Heart left ventricle (tissue), 13 donors: ENCODE data around the gene FER.

ENCODE experiments used
- CTCF ChIP-seq, 12 donors: fragments of 200-600 bp; sonication (generic) in 4 of 12; IDR thresholded peaks; one replicate each; pipeline versions ENCODE4 v1.5.0 to v1.8.0; 2018 to 2022; ENCODE audit warnings: antibody characterized with exemption in 12 of 12, mild to moderate bottlenecking in 5 of 12
- POLR2A ChIP-seq, 2 donors: fragments of 450-650 bp; IDR thresholded peaks; one replicate each; pipeline ENCODE4 v1.6.1; 2017; ENCODE audit warnings: antibody characterized with exemption in 2 of 2, mild to moderate bottlenecking in 2 of 2, moderate library complexity in 2 of 2
- donor health status: ischemic (EF 13 %, LVEDD 7.1; RV severe dilation, severe dysfunction).
- donor health status: DM: no; HTN: yes; CAD: no.
- donor health status: DM: no; HTN: no; CAD: no.
- donor health status: ischemic (EF 25% LVEDD 6.9; RV normal size, moderate dysfunction).
- donor health status: ischemic (EF 25% LVEDD 5.7; RV mildly dilated, moderate dysfunction).
- donor health status: ischemic (EF 35%, LVEDD 5.7; RV mildly dilated, moderate dysfunction).
- donor health status: nonischemic (EF 11% LVEDD 7.7; RV severe dilation, severe dysfunction).
- donor health status: DM: yes; HTN: yes; CAD: no.
- donor health status: PGD.
- donor health status: ischemic (EF 29% LVEDD 5.4; RV normal size, mild dysfunction).
- donor health status: nonischemic (EF 23%, LVEDD 6.1; RV moderate dilation, normal function).

- TF ChIP-seq CTCF (IDR thresholded peaks at IDR 0.05), result no peak
- no peak for TF ChIP-seq POLR2A (IDR thresholded peaks at IDR 0.05)
Measured at GRCh38 chr5:108773330-108773729, 25.6 kb downstream of the FER start.
